Measurements from ENCODE around the gene CAGE1.

DNA sequence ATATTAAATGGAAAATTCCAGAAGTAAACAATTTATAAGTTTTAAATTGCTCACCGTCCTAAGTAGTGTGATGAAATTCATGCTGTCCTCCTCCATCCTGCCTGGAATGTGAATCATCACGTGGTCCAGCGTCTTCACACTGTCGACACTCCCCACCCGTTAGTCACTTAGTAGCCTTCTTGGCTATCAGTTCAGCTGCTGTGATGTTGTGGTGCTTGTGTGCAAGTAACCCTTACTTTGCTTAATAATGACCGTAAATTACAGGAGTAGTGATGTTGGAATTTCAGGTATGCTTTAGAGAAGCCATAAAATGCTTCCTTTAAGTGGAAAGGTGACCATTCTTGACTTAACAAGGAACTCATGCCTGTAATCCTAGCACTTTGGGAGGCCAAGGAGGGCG is 25.3 kb upstream of the CAGE1 start:
- TF ChIP-seq, protein P1, sequence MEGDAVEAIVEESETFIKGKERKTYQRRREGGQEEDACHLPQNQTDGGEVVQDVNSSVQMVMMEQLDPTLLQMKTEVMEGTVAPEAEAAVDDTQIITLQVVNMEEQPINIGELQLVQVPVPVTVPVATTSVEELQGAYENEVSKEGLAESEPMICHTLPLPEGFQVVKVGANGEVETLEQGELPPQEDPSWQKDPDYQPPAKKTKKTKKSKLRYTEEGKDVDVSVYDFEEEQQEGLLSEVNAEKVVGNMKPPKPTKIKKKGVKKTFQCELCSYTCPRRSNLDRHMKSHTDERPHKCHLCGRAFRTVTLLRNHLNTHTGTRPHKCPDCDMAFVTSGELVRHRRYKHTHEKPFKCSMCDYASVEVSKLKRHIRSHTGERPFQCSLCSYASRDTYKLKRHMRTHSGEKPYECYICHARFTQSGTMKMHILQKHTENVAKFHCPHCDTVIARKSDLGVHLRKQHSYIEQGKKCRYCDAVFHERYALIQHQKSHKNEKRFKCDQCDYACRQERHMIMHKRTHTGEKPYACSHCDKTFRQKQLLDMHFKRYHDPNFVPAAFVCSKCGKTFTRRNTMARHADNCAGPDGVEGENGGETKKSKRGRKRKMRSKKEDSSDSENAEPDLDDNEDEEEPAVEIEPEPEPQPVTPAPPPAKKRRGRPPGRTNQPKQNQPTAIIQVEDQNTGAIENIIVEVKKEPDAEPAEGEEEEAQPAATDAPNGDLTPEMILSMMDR (IDR thresholded peaks at IDR 0.05) = no peak
- TF ChIP-seq POLR2A (IDR thresholded peaks at IDR 0.05) (no peak), POLR2AphosphoS5 (IDR thresholded peaks at IDR 0.05) (no peak)
